ENCODE measurements around the gene SHISA2. TPM values are rescaled to one million over a fixed set of nuclear protein-coding genes. Genes with fewer than 3 reads are reported as not detected.

The SHISA2 gene
- total RNA-seq, 6 experiments from 2014 or later = 0.07 to 0.12 TPM; not detected in 4

DNA sequence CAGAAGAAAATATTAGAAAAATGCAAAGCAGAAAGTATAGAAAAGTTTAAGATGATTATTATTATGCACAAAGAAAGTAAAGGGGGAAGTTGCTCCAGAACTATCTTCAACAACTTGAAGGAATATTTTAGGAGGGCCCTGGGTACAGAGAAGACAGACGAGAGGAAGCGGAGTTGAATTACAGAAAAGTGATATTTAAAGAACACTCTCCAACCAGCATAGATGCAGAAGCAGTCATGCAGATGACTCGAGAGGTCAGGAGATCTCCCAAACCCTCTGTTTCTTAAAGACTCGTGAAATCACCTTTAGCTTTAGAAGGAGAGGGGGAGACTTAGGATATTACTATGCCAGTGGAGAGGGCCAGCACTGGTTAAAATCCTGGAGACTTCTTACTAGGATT is 8.5 kb upstream of the SHISA2 start:
- Histone ChIP-seq H3K27ac (no peak overlapping the region), H3K4me3 (no peak overlapping the region), H3K27me3 (no peaks in the 10 kb centered on the region), H3K4me1 (no peaks in the 10 kb centered on the region), H3K9me3 (no peaks in the 10 kb centered on the region), H3K36me3 (no peaks in the 10 kb centered on the region)
- intact Hi-C loops (cut with DNase I) = no loop called here
- 54% methylated on average over 4 of the region's 4 CpGs for WGBS (ENCODE audit: insufficient coverage, low coverage, low lambda C conversion rate, missing lambda C conversion rate)
- DNase-seq (no peak), ATAC-seq (no peak)
- TF ChIP-seq POLR2A (IDR thresholded peaks at IDR 0.05) = no peak
- TF ChIP-seq, protein P1, sequence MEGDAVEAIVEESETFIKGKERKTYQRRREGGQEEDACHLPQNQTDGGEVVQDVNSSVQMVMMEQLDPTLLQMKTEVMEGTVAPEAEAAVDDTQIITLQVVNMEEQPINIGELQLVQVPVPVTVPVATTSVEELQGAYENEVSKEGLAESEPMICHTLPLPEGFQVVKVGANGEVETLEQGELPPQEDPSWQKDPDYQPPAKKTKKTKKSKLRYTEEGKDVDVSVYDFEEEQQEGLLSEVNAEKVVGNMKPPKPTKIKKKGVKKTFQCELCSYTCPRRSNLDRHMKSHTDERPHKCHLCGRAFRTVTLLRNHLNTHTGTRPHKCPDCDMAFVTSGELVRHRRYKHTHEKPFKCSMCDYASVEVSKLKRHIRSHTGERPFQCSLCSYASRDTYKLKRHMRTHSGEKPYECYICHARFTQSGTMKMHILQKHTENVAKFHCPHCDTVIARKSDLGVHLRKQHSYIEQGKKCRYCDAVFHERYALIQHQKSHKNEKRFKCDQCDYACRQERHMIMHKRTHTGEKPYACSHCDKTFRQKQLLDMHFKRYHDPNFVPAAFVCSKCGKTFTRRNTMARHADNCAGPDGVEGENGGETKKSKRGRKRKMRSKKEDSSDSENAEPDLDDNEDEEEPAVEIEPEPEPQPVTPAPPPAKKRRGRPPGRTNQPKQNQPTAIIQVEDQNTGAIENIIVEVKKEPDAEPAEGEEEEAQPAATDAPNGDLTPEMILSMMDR (IDR thresholded peaks at IDR 0.05) = no peak

DNA sequence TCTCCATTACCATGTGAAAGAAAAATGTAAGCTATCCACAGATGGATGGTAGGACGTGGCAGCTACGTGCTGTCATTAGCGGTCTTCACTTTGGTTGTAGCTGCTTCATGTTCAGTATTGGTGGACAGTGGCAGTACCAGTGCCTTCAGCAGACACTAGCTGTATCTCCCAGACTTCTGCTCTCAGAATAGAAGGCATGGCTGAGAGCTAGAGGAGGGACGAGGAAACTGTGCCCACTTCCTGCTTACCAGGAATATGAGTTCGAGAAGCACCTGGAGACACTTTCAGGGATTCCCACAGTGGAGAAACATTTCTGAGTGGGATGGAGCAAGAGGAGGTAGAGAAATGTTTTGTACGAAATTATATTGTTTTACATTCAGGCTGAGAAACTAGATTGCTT is 6.9 kb upstream of the SHISA2 start:
- TF ChIP-seq, protein P1 (IDR thresholded peaks at IDR 0.05) = no peak
- no peak for TF ChIP-seq POLR2A (IDR thresholded peaks at IDR 0.05)
- WGBS (ENCODE audit: insufficient coverage, low coverage, low lambda C conversion rate, missing lambda C conversion rate) = 46% methylated on average over 6 of the region's 6 CpGs
- DNase-seq (no peak), ATAC-seq (no peak)
- H3K27ac ChIP-seq = no peak overlapping the region
- intact Hi-C loops (cut with DNase I) = loop anchor here in 1 of 2 donors (5.0 kb wide), 1 partner anchor 476 kb away; no protein-coding TSS in a partner anchor
- H3K27me3 ChIP-seq = no peaks in the 10 kb centered on the region
- no peaks in the 10 kb centered on the region for H3K9me3 ChIP-seq
- H3K4me1 ChIP-seq = no peaks in the 10 kb centered on the region
- no peaks in the 10 kb centered on the region for H3K36me3 ChIP-seq
- no peak overlapping the region for H3K4me3 ChIP-seq

DNA sequence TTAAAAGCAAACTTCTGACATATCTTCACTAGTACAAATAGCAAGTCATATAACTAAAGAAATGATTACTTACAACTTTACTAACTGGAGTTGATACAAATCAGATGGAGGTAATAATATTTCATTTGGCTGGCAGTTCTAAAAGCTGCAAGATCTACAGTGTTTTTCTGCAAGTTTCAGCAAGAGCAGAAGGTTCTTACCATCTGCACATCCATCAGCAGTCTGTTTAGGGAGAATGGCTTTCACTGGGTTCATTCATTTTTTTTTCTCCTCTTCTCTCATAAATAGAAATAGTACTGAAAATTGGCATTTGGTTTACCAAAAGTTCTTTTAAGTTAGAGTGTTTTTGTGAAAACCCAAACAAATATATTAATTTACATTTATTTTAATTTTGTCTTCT is 3.1 kb upstream of the SHISA2 start:
- intact Hi-C loops (cut with DNase I) = loop anchor here in 1 of 2 donors (5.0 kb wide), 1 partner anchor 473 kb away; no protein-coding TSS in a partner anchor
- ATAC-seq (no peak), DNase-seq (no peak)
- Histone ChIP-seq H3K9me3 (no peaks in the 10 kb centered on the region), H3K27me3 (peaks cover 11 to 17% of the 10 kb centered on the region in 2 donors), H3K4me1 (no peaks in the 10 kb centered on the region), H3K36me3 (no peaks in the 10 kb centered on the region), H3K27ac (no peak overlapping the region), H3K4me3 (no peak overlapping the region)
- TF ChIP-seq POLR2A (IDR thresholded peaks at IDR 0.05) = no peak
- TF ChIP-seq, protein P1 (IDR thresholded peaks at IDR 0.05) = no peak

DNA sequence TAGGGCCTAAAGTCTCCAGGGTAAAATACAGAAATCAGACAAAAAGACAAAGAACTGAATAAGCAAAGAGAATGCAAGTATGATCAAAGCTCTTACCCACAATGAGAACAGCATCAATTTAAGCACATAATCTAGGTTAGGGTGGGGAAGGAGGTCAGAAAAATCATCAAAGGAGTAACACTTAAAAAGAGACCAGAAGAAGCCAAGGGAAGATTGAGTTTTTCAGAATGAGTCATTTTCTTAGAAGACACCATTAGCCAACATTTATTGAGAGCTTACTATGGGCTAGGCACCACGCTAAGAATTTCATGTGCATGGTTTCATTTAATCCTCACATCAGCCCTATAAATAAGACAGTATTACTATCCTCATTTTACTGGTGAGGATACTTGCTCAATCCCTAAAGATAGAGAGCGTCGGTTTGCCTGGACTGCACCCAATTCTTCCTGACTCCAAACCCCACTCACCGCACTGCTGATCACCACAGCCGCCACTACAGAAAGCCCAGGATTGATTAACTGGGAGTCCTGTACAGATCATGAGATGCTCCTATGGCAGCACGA is 1.7 kb upstream of the SHISA2 start:
- TF ChIP-seq POLR2A (IDR thresholded peaks at IDR 0.05) = no peak
- TF ChIP-seq, protein P1 (IDR thresholded peaks at IDR 0.05) = no peak
- Histone ChIP-seq H3K27me3 (peaks cover 11 to 17% of the 10 kb centered on the region in 2 donors), H3K27ac (no peak overlapping the region), H3K4me1 (no peaks in the 10 kb centered on the region), H3K4me3 (no peak overlapping the region), H3K9me3 (no peaks in the 10 kb centered on the region), H3K36me3 (no peaks in the 10 kb centered on the region)
- ATAC-seq (no peak), DNase-seq (no peak)
- WGBS (ENCODE audit: insufficient coverage, low coverage, low lambda C conversion rate, missing lambda C conversion rate) = 51% methylated on average over 5 of the region's 6 CpGs
- intact Hi-C loops (cut with DNase I) = no loop called here

DNA sequence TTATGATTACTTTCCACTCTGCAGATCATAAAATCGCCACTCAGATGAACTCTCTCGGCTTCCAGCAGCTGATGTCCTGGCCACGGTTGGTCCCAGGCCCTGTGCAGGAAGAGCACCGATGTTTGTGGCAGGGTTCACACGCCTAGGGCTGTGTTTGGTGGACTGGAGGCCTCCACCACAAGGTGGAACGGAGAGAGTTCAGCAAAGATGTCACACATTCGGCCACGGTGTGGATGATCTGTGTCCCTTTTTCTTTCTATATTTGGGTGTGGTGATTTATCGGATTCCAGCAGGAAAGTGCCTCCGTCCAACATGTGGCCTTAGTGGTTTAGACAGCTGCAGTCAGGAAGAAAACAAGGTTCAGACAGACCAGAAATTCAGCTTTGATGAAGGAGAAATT is 521 bp upstream of the SHISA2 start:
- Histone ChIP-seq H3K36me3 (no peaks in the 10 kb centered on the region), H3K27ac (no peak overlapping the region), H3K27me3 (peaks cover 11 to 17% of the 10 kb centered on the region in 2 donors), H3K4me3 (no peak overlapping the region), H3K9me3 (no peaks in the 10 kb centered on the region), H3K4me1 (no peaks in the 10 kb centered on the region)
- WGBS (ENCODE audit: insufficient coverage, low coverage, low lambda C conversion rate, missing lambda C conversion rate) = 40% methylated on average over 5 of the region's 10 CpGs
- no peak for TF ChIP-seq POLR2A (IDR thresholded peaks at IDR 0.05)
- TF ChIP-seq, protein P1 (IDR thresholded peaks at IDR 0.05) = no peak
- DNase-seq = no peak
- intact Hi-C loops (cut with DNase I) = no loop called here
- ATAC-seq = no peak
